Measurements from ENCODE around the gene BTRC.

DNA sequence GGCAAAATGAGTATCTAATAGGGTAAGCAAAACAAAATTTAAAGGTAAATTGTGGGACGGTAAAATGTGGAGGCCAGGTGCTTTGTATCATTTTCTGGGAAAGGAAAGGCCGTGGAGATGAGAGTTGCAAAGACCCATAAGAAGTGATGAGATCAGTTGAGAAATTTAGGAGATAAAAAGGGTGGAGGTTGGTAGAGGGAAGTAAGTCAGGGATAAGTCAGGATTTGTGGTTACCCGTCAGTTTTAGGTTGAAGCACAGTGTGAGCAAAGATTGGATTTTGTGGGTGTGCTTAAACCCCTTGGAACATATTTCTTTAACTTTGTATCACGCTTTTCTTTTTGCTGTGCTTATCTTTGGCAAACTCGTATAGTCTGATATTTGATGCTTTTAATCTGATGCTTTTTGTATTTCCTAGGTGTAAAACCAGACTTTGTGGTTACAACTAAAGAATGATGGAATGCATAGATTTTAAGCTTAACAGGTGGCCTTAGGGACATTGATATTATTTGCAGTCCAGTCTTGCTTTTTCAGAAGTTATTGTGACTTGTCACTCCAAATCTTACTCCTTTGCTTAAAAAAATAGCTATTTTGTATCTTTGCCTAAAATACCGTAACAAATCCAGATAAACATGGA lies 1.2 kb downstream of the BTRC start:
- TF ChIP-seq, protein P1, sequence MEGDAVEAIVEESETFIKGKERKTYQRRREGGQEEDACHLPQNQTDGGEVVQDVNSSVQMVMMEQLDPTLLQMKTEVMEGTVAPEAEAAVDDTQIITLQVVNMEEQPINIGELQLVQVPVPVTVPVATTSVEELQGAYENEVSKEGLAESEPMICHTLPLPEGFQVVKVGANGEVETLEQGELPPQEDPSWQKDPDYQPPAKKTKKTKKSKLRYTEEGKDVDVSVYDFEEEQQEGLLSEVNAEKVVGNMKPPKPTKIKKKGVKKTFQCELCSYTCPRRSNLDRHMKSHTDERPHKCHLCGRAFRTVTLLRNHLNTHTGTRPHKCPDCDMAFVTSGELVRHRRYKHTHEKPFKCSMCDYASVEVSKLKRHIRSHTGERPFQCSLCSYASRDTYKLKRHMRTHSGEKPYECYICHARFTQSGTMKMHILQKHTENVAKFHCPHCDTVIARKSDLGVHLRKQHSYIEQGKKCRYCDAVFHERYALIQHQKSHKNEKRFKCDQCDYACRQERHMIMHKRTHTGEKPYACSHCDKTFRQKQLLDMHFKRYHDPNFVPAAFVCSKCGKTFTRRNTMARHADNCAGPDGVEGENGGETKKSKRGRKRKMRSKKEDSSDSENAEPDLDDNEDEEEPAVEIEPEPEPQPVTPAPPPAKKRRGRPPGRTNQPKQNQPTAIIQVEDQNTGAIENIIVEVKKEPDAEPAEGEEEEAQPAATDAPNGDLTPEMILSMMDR (IDR thresholded peaks at IDR 0.05), result no peak
- no peak for TF ChIP-seq POLR2A (IDR thresholded peaks at IDR 0.05)
